ENCODE measurements around the gene MAB21L4. TPM values are rescaled to one million over a fixed set of nuclear protein-coding genes. Genes with fewer than 3 reads are reported as not detected.

Gene MAB21L4
- total RNA-seq, 2 donors from 2014 or later: 6.1 to 22.2 TPM

DNA sequence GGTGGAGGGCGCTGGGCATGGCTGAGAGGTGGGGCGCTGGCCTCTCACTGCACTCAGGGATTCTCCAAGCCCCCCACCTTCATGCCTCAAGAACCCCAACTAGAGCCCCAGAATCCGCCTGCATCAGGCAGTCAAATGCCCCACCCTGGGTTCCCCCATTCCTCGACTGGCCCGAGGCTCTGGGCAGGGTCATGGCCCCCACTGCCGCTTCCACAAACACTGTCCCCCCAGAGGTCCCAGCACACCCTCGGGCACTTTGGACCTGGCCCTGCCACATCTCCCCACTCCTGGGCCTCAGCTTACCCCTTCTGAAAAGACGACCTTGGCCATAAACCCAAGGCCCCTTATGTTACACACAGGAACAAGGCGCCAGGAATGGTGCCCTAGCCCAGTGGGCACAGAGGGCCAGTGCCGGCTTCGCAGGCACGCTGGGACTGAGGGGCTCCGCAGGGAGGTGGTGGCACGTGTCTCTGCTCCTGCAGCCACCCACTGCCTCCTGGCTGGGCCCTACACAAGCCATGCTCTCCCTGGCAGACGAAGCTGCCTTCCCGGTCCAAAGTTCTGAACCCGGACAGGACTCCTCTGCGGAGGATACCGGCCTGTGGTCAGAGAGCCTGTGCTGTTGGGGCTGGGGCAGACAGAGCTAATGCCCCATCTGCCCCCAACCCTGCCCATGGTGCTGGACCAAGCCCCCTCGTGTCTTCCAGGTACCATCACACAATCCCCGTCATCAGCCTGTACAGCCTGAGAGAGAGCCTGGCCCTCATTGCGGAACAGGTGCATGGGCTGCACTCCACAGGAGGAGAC lies 20.5 kb downstream of the MAB21L4 start:
- H3K27ac ChIP-seq: no peak overlapping the region
- intact Hi-C loops (cut with DNase I): no loop called here
- H3K4me3 ChIP-seq: no peak overlapping the region
- DNase-seq: no peak
- no peaks in the 10 kb centered on the region for H3K9me3 ChIP-seq
- H3K4me1 ChIP-seq: peaks cover 16% of the 10 kb centered on the region
- H3K9ac ChIP-seq (ENCODE audit: low read depth in 2 of 2, low read length in 2 of 2): no peak overlapping the region
- no peaks in the 10 kb centered on the region for H3K27me3 ChIP-seq
- TF ChIP-seq, protein P1, sequence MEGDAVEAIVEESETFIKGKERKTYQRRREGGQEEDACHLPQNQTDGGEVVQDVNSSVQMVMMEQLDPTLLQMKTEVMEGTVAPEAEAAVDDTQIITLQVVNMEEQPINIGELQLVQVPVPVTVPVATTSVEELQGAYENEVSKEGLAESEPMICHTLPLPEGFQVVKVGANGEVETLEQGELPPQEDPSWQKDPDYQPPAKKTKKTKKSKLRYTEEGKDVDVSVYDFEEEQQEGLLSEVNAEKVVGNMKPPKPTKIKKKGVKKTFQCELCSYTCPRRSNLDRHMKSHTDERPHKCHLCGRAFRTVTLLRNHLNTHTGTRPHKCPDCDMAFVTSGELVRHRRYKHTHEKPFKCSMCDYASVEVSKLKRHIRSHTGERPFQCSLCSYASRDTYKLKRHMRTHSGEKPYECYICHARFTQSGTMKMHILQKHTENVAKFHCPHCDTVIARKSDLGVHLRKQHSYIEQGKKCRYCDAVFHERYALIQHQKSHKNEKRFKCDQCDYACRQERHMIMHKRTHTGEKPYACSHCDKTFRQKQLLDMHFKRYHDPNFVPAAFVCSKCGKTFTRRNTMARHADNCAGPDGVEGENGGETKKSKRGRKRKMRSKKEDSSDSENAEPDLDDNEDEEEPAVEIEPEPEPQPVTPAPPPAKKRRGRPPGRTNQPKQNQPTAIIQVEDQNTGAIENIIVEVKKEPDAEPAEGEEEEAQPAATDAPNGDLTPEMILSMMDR (IDR thresholded peaks at IDR 0.05): no peak
- no peaks in the 10 kb centered on the region for H3K36me3 ChIP-seq

DNA sequence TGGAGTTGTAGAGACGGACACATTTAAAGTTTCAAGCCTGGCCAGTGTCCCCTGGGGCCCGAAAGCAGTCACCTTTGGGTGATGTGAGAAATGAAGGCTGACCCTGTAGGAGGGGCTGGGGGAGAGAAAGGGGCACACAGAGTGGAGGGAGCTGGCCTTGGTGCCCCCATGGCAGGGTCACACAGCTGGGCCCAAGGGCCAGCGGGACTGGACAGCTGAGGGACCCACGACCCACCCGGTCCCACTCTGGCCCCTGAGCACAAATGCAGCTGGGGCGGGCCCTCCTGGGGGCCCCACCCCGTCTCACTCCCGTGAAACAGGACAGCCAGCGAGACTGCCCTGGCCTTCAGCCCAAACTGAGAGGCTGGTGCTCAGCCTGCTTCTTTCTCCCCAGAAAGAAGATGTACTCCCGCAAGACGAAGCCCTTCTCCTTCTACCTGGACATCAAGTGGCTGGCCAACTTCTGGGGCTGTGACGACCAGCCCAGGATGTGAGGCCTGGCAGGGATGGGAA lies 21.2 kb downstream of the MAB21L4 start:
- Histone ChIP-seq H3K27me3 (no peaks in the 10 kb centered on the region), H3K4me1 (peaks cover 16% of the 10 kb centered on the region), H3K36me3 (no peaks in the 10 kb centered on the region), H3K9ac (ENCODE audit: low read depth in 2 of 2, low read length in 2 of 2) (no peak overlapping the region), H3K9me3 (no peaks in the 10 kb centered on the region), H3K27ac (no peak overlapping the region), H3K4me3 (no peak overlapping the region)
- no peak for DNase-seq
- intact Hi-C loops (cut with DNase I): no loop called here
- TF ChIP-seq, protein P1 (IDR thresholded peaks at IDR 0.05): no peak

DNA sequence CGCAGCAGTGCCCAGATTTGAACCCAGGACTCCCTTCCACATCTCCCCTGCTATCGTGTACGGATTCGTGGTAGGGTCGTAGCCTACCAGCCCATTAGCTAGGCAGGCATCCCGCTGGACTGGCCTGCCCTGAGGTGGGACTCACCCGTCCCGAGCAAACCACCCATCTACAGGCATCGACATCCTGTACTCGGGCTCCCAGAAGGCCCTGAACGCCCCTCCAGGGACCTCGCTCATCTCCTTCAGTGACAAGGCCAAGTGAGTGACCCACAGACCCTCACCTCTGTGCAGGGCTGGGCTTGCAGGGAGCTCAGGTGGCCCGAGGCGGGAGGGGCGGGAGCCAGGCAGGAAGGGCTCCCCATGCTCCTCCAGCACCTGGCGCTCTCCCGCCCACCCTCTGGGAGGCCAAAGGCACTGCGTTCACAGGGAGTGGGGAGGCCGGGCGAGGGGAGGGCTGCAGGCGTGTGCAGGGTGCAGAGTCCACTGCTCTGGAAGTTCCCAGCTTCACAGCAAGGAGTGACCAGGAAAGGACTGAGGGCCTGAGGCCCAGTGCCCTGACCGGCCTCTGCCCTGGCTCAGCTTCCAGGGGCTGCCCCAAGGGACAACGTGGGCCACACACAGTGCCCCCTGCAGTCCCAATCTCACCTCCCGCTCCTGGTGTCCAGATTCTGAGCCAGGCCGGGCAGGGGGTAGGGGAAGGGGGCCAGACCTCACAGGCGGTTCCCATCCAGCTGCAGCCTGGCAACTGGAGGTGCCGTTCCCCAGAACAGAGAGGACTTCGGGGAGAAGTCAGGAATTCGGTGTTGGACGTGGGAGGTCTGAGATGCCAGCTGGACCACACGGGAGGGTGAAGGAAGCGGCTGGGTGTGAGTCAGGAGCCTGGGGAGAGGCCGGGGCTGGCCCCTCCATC lies 21.9 kb downstream of the MAB21L4 start:
- intact Hi-C loops (cut with DNase I): no loop called here
- Histone ChIP-seq H3K36me3 (no peaks in the 10 kb centered on the region), H3K4me1 (peaks cover 16% of the 10 kb centered on the region), H3K27me3 (no peaks in the 10 kb centered on the region), H3K9ac (ENCODE audit: low read depth in 2 of 2, low read length in 2 of 2) (peak overlapping the region in 1 of 2 donors; percentile 34), H3K4me3 (no peak overlapping the region), H3K27ac (no peak overlapping the region), H3K9me3 (no peaks in the 10 kb centered on the region)
- DNase-seq: peak; percentile 71
- TF ChIP-seq, protein P1 (IDR thresholded peaks at IDR 0.05): no peak

DNA sequence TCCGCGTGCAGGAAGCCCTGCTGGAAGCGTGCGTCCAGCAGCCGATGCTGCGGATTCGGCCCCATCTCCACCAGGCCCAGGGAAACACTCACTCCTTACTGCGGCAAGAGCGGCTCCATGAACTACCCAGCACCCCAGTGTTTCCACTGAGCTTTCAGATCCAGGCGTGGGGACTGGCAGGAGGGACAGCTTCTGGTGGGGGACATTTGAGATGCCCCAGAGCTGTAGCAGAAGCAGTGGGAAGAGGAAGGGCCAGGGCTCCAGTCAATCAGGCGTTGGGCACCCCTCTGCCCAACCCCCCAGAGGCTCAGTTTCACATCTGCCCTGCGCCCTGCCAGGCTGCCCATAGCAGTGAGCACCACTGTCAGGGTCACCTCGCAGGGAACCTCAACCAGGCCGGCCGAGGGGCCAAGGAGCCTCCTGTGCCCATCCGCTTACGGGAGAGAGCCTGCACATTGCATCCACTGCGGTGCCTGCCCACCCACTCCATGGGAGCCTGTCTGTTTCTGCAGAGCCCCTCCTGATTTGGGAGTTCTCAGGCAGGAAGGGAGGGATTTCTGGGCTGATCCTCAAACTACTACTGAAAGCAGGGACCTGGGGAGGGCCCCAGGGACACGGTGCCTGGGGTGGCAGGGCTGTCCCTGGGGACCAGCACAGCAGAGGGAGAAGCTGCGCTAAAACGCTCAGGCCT lies 22.7 kb downstream of the MAB21L4 start:
- Histone ChIP-seq H3K36me3 (no peaks in the 10 kb centered on the region), H3K9me3 (no peaks in the 10 kb centered on the region), H3K4me3 (no peak overlapping the region), H3K4me1 (peaks cover 19% of the 10 kb centered on the region), H3K27me3 (no peaks in the 10 kb centered on the region), H3K9ac (ENCODE audit: low read depth in 2 of 2, low read length in 2 of 2) (peak overlapping the region in 1 of 2 donors; percentile 34), H3K27ac (no peak overlapping the region)
- intact Hi-C loops (cut with DNase I): no loop called here
- DNase-seq: no peak
- TF ChIP-seq, protein P1 (IDR thresholded peaks at IDR 0.05): no peak

Measured in colonic mucosa (tissue), 4 donors.